ENCODE results near the gene TMEM117.

Gene TMEM117

DNA sequence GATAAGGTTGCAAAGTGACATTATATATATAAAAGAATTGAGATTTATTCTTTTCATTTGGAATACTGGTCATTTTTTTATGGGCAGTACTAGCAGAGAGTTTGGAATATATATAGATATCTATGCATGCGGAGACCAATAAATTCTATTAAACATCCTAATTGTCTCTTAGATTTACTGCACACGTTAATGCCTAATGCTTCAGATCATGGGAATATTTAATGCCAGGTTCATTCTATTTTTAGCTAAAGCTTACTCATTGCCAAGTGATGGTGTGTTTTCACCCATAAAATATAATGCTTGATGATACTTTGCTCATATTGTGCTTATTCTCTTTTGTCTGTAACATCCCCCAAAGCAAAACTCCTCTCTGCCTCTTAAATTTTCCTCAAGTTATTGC is 264.4 kb downstream of the TMEM117 start:
- Histone ChIP-seq H3F3A (ENCODE audit: control insufficient read depth, insufficient read depth) (no peaks in the 10 kb centered on the region), H3K36me3 (ENCODE audit: control insufficient read depth, low read length) (no peaks in the 10 kb centered on the region), H3K9me2 (replicated peaks; ENCODE audit: control insufficient read depth, low read length) (no peaks in the 10 kb centered on the region), H3K27me3 (ENCODE audit: control insufficient read depth, low read length) (no peaks in the 10 kb centered on the region), H4K20me1 (ENCODE audit: control insufficient read depth, insufficient read depth, low read depth, low read length) (no peaks in the 10 kb centered on the region), H3K4me3 (ENCODE audit: low read length) (no peak overlapping the region), H3K4me1 (ENCODE audit: control insufficient read depth, low read length) (no peaks in the 10 kb centered on the region), H3K79me2 (ENCODE audit: control insufficient read depth, low read length) (no peaks in the 10 kb centered on the region), H3K27ac (ENCODE audit: low read depth, low read length) (no peak overlapping the region), H3K9me3 (ENCODE audit: control insufficient read depth, insufficient read depth, low read length) (no peaks in the 10 kb centered on the region), H3K4me2 (ENCODE audit: low read length) (no peak overlapping the region)
- TF ChIP-seq, protein P1, sequence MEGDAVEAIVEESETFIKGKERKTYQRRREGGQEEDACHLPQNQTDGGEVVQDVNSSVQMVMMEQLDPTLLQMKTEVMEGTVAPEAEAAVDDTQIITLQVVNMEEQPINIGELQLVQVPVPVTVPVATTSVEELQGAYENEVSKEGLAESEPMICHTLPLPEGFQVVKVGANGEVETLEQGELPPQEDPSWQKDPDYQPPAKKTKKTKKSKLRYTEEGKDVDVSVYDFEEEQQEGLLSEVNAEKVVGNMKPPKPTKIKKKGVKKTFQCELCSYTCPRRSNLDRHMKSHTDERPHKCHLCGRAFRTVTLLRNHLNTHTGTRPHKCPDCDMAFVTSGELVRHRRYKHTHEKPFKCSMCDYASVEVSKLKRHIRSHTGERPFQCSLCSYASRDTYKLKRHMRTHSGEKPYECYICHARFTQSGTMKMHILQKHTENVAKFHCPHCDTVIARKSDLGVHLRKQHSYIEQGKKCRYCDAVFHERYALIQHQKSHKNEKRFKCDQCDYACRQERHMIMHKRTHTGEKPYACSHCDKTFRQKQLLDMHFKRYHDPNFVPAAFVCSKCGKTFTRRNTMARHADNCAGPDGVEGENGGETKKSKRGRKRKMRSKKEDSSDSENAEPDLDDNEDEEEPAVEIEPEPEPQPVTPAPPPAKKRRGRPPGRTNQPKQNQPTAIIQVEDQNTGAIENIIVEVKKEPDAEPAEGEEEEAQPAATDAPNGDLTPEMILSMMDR (IDR thresholded peaks at IDR 0.05; ENCODE audit: low read depth, low read length, poor library complexity, severe bottlenecking), result no peak
- TF ChIP-seq EZH2phosphoT487 (IDR thresholded peaks at IDR 0.05; ENCODE audit: borderline replicate concordance, low read length), result no peak

DNA sequence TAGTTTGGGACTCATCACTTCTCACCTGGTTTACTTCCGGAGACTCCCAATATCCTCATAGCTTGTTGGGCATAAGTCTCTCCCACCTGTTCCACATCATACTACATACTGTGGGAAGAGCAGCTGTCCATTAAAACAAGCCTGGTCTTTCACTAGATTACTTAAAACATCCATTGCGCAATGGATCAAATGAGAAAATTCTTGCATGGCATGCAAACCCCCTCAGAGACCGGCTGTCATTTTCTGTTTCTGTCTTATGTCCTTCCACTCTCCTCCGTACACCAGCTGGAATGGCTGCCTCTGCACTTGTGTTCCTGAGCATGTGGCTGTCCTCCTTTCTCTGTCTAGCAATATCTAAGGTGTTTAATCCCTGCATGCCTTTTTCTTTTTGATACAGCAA is 265.6 kb downstream of the TMEM117 start:
- H3K4me3 ChIP-seq (ENCODE audit: low read length), result no peak overlapping the region
- no peak overlapping the region for H3K27ac ChIP-seq (ENCODE audit: low read depth, low read length)
- no peaks in the 10 kb centered on the region for H3K4me1 ChIP-seq (ENCODE audit: control insufficient read depth, low read length)
- no peak for TF ChIP-seq EZH2phosphoT487 (IDR thresholded peaks at IDR 0.05; ENCODE audit: borderline replicate concordance, low read length)
- TF ChIP-seq, protein P1 (IDR thresholded peaks at IDR 0.05; ENCODE audit: low read depth, low read length, poor library complexity, severe bottlenecking), result no peak
- H3K4me2 ChIP-seq (ENCODE audit: low read length), result no peak overlapping the region
- no peaks in the 10 kb centered on the region for H3K36me3 ChIP-seq (ENCODE audit: control insufficient read depth, low read length)
- no peaks in the 10 kb centered on the region for H4K20me1 ChIP-seq (ENCODE audit: control insufficient read depth, insufficient read depth, low read depth, low read length)
- H3F3A ChIP-seq (ENCODE audit: control insufficient read depth, insufficient read depth), result no peaks in the 10 kb centered on the region
- H3K9me2 ChIP-seq (replicated peaks; ENCODE audit: control insufficient read depth, low read length), result no peaks in the 10 kb centered on the region
- no peaks in the 10 kb centered on the region for H3K27me3 ChIP-seq (ENCODE audit: control insufficient read depth, low read length)
- no peaks in the 10 kb centered on the region for H3K79me2 ChIP-seq (ENCODE audit: control insufficient read depth, low read length)
- H3K9me3 ChIP-seq (ENCODE audit: control insufficient read depth, insufficient read depth, low read length), result no peaks in the 10 kb centered on the region

DNA sequence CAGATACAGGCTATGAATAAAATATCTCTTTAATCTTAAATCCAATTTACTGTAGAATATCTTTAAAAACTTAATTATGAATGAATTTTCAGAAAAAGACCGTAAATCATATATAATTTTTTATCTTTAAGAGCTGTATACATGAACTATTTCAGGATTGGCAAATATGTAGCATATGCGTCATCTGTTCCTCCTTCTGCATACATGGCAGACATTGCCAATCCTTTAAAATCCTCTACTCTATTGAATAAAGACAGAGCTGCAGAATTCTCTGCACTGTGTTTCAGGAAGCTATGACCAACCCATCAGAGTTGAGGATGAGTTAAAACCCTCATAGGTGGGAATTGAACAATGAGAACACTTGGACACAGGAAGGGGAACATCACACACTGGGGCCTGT is 279.0 kb downstream of the TMEM117 start:
- no peaks in the 10 kb centered on the region for H3K9me3 ChIP-seq (ENCODE audit: control insufficient read depth, insufficient read depth, low read length)
- H3K4me3 ChIP-seq (ENCODE audit: low read length), result no peak overlapping the region
- H3K79me2 ChIP-seq (ENCODE audit: control insufficient read depth, low read length), result no peaks in the 10 kb centered on the region
- no peaks in the 10 kb centered on the region for H3K27me3 ChIP-seq (ENCODE audit: control insufficient read depth, low read length)
- TF ChIP-seq EZH2phosphoT487 (IDR thresholded peaks at IDR 0.05; ENCODE audit: borderline replicate concordance, low read length), result no peak
- TF ChIP-seq, protein P1 (IDR thresholded peaks at IDR 0.05; ENCODE audit: low read depth, low read length, poor library complexity, severe bottlenecking), result no peak
- no peak overlapping the region for H3K27ac ChIP-seq (ENCODE audit: low read depth, low read length)
- H3F3A ChIP-seq (ENCODE audit: control insufficient read depth, insufficient read depth), result no peaks in the 10 kb centered on the region
- no peaks in the 10 kb centered on the region for H4K20me1 ChIP-seq (ENCODE audit: control insufficient read depth, insufficient read depth, low read depth, low read length)
- no peak overlapping the region for H3K4me2 ChIP-seq (ENCODE audit: low read length)
- H3K36me3 ChIP-seq (ENCODE audit: control insufficient read depth, low read length), result no peaks in the 10 kb centered on the region
- no peaks in the 10 kb centered on the region; the same call in 1 of the 2 replicates for H3K9me2 ChIP-seq (replicated peaks; ENCODE audit: control insufficient read depth, low read length)
- H3K4me1 ChIP-seq (ENCODE audit: control insufficient read depth, low read length), result no peaks in the 10 kb centered on the region

DNA sequence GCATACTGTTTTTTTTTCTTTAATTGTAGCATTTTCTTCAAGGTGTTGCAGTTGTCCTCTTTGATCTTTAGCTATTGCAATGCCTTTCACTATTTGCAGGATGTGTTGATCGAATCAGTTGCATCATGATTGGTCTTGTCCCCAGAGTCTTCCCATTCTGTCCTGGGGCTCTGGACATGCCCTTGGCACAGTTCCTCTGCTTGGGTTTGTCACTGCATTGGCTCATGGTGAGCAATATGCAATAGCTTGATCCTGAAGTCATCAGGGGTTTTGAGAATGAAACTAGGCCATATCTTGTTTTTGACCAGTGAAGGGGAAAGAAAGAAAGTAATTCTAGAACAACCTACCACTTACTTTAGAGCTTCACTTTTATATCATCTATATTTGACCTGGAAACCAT is 281.5 kb downstream of the TMEM117 start:
- Histone ChIP-seq H3K9me3 (ENCODE audit: control insufficient read depth, insufficient read depth, low read length) (no peaks in the 10 kb centered on the region), H3F3A (ENCODE audit: control insufficient read depth, insufficient read depth) (no peaks in the 10 kb centered on the region), H3K9me2 (replicated peaks; ENCODE audit: control insufficient read depth, low read length) (no peaks in the 10 kb centered on the region; the same call in 1 of the 2 replicates)

More for the DNA sequence above, 281.5 kb downstream of the TMEM117 start:
- Histone ChIP-seq H4K20me1 (ENCODE audit: control insufficient read depth, insufficient read depth, low read depth, low read length) (no peaks in the 10 kb centered on the region), H3K4me3 (ENCODE audit: low read length) (no peak overlapping the region), H3K4me2 (ENCODE audit: low read length) (no peak overlapping the region), H3K36me3 (ENCODE audit: control insufficient read depth, low read length) (no peaks in the 10 kb centered on the region), H3K27ac (ENCODE audit: low read depth, low read length) (no peak overlapping the region), H3K27me3 (ENCODE audit: control insufficient read depth, low read length) (no peaks in the 10 kb centered on the region), H3K4me1 (ENCODE audit: control insufficient read depth, low read length) (no peaks in the 10 kb centered on the region), H3K79me2 (ENCODE audit: control insufficient read depth, low read length) (no peaks in the 10 kb centered on the region)
- no peak for TF ChIP-seq EZH2phosphoT487 (IDR thresholded peaks at IDR 0.05; ENCODE audit: borderline replicate concordance, low read length)
- TF ChIP-seq, protein P1 (IDR thresholded peaks at IDR 0.05; ENCODE audit: low read depth, low read length, poor library complexity, severe bottlenecking), result no peak
